Mesothelial cell of epicardium (in vitro differentiated cells): ENCODE data around the gene GTF3C1. TPM values are rescaled to one million over a fixed set of nuclear protein-coding genes. Genes with fewer than 3 reads are reported as not detected.

Experiments used
- DNase-seq, 2 experiments: peaks; one replicate each; pipeline ENCODE4 v3.0.0; 2021; ENCODE audit warnings: low spot score in 2 of 2; ENCODE audit not compliant: unreplicated experiment in 2 of 2
- H3K27ac Mint-ChIP-seq: 2 replicates; pipeline ENCODE4 v1.8.0; 2021; ENCODE audit warnings: mixed read lengths
- H3K27me3 Mint-ChIP-seq: 2 replicates; pipeline ENCODE4 v1.8.0; 2021; ENCODE audit warnings: low read depth, mixed read lengths
- H3K36me3 Mint-ChIP-seq: 2 replicates; pipeline ENCODE4 v1.8.0; 2021; ENCODE audit warnings: mixed read lengths
- H3K4me1 Mint-ChIP-seq: 2 replicates; pipeline ENCODE4 v1.8.0; 2021; ENCODE audit warnings: mixed read lengths
- H3K4me3 Mint-ChIP-seq: 2 replicates; pipeline ENCODE4 v1.8.0; 2021; ENCODE audit warnings: mild to moderate bottlenecking, moderate library complexity, mixed read lengths
- H3K9me3 Mint-ChIP-seq: 2 replicates; pipeline ENCODE4 v1.8.0; 2021; ENCODE audit warnings: mixed read lengths
- CTCF ChIP-seq: fragments of 200-600 bp; sonication (generic); IDR thresholded peaks from one replicate; pipeline ENCODE4 v1.5.0; 2021; ENCODE audit warnings: antibody characterized with exemption; ENCODE audit not compliant: unreplicated experiment
- total RNA-seq: library from RNA; stranded (reverse); gene quantifications from 3 replicates; pipeline ENCODE4 v1.2.1, GENCODE V29; 2021

GTF3C1 gene
- total RNA-seq, 1 donor from 2014 or later: 131 TPM

DNA sequence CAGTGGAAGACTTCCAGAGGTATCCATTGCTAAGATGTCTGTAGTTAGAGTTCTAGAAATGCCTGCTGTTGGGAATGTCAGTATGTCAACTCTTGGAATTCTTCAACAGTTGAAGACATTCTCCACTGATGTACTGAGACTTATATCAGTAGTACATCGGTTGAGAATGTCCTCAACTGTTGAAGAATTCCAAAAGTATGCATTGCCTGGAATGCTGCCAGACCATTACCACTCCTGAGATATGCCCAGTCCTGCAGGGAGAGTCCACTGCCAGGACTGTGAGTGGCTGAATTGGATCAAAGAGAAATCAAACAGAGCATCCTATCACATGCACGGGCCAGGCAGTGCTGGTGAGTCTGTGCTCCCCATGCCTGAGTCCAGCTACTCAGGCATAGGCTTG is 105.7 kb downstream of the GTF3C1 start:
- DNase-seq: no peak
- Mint-ChIP-seq H3K27ac (no peak overlapping the region), H3K27me3 (no peaks in the 10 kb centered on the region), H3K4me3 (no peak overlapping the region), H3K4me1 (no peaks in the 10 kb centered on the region), H3K9me3 (peaks cover 9% of the 10 kb centered on the region), H3K36me3 (no peaks in the 10 kb centered on the region)
- no peak for TF ChIP-seq CTCF

DNA sequence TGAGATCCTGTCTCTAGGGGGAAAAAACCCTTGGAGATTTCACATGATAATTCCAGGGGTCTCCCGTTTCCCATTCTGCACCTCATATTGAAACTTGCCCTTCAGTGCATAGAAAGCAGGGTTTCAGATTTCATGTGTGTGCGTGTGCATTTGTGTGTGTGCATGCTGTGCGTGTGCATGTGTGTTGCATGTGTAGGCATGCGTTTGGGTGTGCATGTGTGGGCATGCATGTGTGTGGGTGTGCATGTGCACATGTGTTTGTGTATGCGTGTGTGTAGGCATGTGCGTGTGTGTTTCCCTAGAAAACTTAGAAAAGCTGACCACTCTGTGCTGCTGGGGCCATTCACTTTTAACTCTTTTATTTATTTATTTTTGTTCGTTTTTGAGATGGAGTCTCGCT is 107.7 kb downstream of the GTF3C1 start:
- no peak overlapping the region for H3K27ac Mint-ChIP-seq
- peaks cover 9% of the 10 kb centered on the region for H3K9me3 Mint-ChIP-seq
- H3K36me3 Mint-ChIP-seq: no peaks in the 10 kb centered on the region
- H3K27me3 Mint-ChIP-seq: no peaks in the 10 kb centered on the region
- DNase-seq: no peak
- no peaks in the 10 kb centered on the region for H3K4me1 Mint-ChIP-seq
- no peak for TF ChIP-seq CTCF
- H3K4me3 Mint-ChIP-seq: no peak overlapping the region

GRCh38 chr16:27441276-27441675 is 108.4 kb downstream of the GTF3C1 start:
- Mint-ChIP-seq H3K27me3 (no peaks in the 10 kb centered on the region), H3K4me3 (no peak overlapping the region), H3K36me3 (no peaks in the 10 kb centered on the region), H3K27ac (no peak overlapping the region), H3K4me1 (no peaks in the 10 kb centered on the region), H3K9me3 (peaks cover 9% of the 10 kb centered on the region)
- no peak for DNase-seq
- no peak for TF ChIP-seq CTCF

DNA sequence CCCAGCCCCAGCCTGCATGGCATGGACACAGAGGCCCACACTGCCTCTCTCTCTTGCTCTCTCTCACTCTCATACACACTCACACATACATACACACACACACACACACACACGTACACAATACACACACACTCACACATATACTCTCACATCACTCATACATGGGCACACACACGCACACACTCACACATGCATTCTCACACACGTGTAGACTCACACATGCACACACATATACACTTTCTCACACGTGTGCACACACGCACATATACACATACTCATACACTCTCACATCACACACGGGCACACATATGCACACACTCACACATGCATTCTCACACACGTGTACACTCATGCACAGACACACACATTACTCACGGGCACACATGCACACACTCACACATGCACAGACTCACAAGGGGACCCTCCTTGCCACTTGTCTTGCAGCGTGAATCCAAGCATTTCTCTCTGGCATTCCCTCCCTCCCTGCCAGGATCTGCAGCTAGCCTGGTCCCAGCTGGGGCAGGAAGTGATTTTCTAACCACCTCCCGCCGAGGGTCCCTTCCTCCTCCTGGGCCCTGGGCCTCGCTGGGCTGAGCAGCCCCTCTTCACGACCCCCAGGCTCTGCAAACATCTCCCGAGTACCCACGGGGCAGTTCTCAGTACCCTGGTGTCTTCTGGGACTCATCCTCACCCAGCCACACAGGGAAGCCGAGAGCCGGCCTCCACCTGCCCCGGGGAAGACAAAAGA is 110.3 kb downstream of the GTF3C1 start:
- Mint-ChIP-seq H3K27ac (no peak overlapping the region), H3K9me3 (peaks cover 3% of the 10 kb centered on the region), H3K4me3 (no peak overlapping the region), H3K4me1 (no peaks in the 10 kb centered on the region), H3K36me3 (no peaks in the 10 kb centered on the region), H3K27me3 (no peaks in the 10 kb centered on the region)
- DNase-seq: no peak
- TF ChIP-seq CTCF: no peak

GRCh38 chr16:27437946-27438345 is 111.8 kb downstream of the GTF3C1 start:
- Mint-ChIP-seq H3K4me3 (no peak overlapping the region), H3K27me3 (no peaks in the 10 kb centered on the region), H3K9me3 (no peaks in the 10 kb centered on the region), H3K36me3 (no peaks in the 10 kb centered on the region), H3K4me1 (peaks cover 4% of the 10 kb centered on the region), H3K27ac (no peak overlapping the region)
- DNase-seq: no peak
- no peak for TF ChIP-seq CTCF
